ENCODE measurements around the gene ARHGAP45.

DNA sequence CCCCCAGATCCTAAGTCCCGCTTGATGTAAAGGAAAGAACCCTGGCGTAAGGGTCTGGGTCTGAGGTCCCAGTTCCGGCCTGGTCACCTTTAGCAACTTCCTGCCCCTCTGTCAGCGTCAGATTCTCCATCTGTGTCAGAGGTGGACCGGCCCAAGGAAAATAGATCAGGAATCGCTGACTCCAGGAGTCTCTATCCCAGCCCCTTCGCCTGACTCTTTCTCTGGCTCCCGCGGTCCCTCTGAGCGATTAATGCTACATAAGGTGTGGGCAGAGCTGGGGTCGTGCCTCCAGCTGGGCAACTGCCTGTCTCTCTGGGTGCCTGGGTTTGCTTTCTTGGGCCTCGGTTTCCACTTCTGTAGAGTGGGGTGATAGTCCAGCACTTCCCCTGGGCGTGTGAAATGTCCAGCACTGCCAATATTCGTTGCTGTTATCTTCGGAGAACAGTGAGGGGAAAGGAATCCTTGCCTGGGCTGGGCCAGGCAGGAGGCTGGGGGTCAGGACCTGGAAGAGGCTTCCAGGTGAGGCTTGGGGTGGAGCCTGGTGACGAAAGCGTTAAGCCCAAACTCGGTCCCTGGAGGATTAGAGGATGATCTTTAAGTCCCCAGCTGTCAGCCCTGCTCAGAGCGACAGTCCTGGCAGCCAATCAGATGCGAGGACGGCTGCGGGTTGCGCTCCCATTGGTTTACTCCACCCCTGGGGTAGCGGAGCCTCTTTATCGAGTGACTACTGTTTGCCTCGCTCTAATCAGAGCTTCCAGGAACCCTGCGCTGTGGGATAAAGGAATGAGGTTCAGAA, 26.3 kb upstream of the ARHGAP45 start:
- TF ChIP-seq, protein P1, sequence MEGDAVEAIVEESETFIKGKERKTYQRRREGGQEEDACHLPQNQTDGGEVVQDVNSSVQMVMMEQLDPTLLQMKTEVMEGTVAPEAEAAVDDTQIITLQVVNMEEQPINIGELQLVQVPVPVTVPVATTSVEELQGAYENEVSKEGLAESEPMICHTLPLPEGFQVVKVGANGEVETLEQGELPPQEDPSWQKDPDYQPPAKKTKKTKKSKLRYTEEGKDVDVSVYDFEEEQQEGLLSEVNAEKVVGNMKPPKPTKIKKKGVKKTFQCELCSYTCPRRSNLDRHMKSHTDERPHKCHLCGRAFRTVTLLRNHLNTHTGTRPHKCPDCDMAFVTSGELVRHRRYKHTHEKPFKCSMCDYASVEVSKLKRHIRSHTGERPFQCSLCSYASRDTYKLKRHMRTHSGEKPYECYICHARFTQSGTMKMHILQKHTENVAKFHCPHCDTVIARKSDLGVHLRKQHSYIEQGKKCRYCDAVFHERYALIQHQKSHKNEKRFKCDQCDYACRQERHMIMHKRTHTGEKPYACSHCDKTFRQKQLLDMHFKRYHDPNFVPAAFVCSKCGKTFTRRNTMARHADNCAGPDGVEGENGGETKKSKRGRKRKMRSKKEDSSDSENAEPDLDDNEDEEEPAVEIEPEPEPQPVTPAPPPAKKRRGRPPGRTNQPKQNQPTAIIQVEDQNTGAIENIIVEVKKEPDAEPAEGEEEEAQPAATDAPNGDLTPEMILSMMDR (IDR thresholded peaks at IDR 0.05; ENCODE audit: insufficient read depth, low read depth, low read length): no peak
- TF ChIP-seq EZH2 (IDR thresholded peaks at IDR 0.05; ENCODE audit: insufficient read depth, low read length): no peak

Data from astrocyte (in vitro differentiated cells and primary cell).